H7 (cell line): ENCODE results near the gene CPNE4. TPM values are rescaled to one million over a fixed set of nuclear protein-coding genes. Genes with fewer than 3 reads are reported as not detected.

ENCODE experiments used
- DNase-seq: peaks from one replicate; pipeline ENCODE4 v3.0.0; 2012
- H3K27me3 ChIP-seq: 2 replicates; pipeline ENCODE4 v1.6.0; 2011; ENCODE audit warnings: mild to moderate bottlenecking, low read length; ENCODE audit not compliant: control insufficient read depth, insufficient read depth
- H3K36me3 ChIP-seq: replicated peaks from 2 replicates; pipeline ENCODE4 v1.5.1; 2011; ENCODE audit warnings: low read length; ENCODE audit not compliant: control insufficient read depth, insufficient read depth
- H3K4me3 ChIP-seq: 2 replicates; pipeline ENCODE4 v1.5.1; 2011; ENCODE audit warnings: low read depth, mild to moderate bottlenecking, control low read depth, low read length, moderate library complexity; ENCODE audit not compliant: insufficient read depth
- total RNA-seq: library from RNA; depleted of rRNA; stranded (reverse); fragments of >200 nt; shearing (Covaris generic); gene quantifications from 2 replicates; pipeline ENCODE4 v1.2.3, GENCODE V29; 2014

The CPNE4 gene
- total RNA-seq, 1 experiment from 2014 or later, result 0.83 TPM

- no peaks in the 10 kb centered on the region for H3K27me3 ChIP-seq
- no peak for DNase-seq
- H3K36me3 ChIP-seq, result peaks cover 3% of the 10 kb centered on the region
- H3K4me3 ChIP-seq, result no peak overlapping the region
Measured at GRCh38 chr3:131485119-131485518, 549.7 kb downstream of the CPNE4 start.

- Histone ChIP-seq H3K4me3 (no peak overlapping the region), H3K27me3 (no peaks in the 10 kb centered on the region), H3K36me3 (peaks cover 3% of the 10 kb centered on the region)
- no peak for DNase-seq
Measured at GRCh38 chr3:131484496-131485111, 550.2 kb downstream of the CPNE4 start.
